ENCODE measurements around the gene PLCL1. TPM values are rescaled to one million over a fixed set of nuclear protein-coding genes. Genes with fewer than 3 reads are reported as not detected.

Gene PLCL1
- total RNA-seq, 4 donors from 2014 or later = 0.34 to 4.2 (median 1.2) TPM

DNA sequence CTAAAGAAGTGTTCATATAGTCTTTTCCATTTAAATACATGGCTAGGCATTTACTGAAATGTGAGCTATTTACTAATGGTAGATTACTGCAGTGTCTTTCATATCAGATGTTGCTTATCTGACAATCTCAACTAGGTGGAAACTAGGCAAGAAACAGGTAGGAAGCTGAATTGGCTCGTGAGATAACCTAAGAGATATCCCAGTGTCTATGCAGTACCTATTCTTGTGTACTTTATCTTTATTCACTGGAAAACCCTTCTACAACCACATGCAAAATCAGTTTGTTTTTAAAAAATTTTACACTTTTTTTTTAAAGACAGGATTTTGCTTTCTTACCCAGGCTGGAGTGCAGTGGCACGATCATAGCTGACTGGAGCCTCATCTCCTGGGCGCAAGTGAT is 63.8 kb downstream of the PLCL1 start:
- WGBS, 2 donors = 78 to 90% methylated on average over 3 of the region's 3 CpGs
- H3K36me3 ChIP-seq = no peaks in the 10 kb centered on the region
- no peak for DNase-seq
- intact Hi-C loops (cut with DNase I) = no loop called here
- H3K9me3 ChIP-seq = no peaks in the 10 kb centered on the region
- no peak overlapping the region for H3K27ac ChIP-seq
- no peaks in the 10 kb centered on the region for H3K27me3 ChIP-seq
- H3K4me1 ChIP-seq = no peaks in the 10 kb centered on the region
- H3K4me3 ChIP-seq = no peak overlapping the region
- TF ChIP-seq POLR2A (IDR thresholded peaks at IDR 0.05) = no peak
- TF ChIP-seq CTCF (IDR thresholded peaks at IDR 0.05) = no peak

- 76% methylated on average over 2 of the region's 2 CpGs for WGBS, 2 donors
Measured at GRCh38 chr2:197869041-197869440, 64.6 kb downstream of the PLCL1 start.

GRCh38 chr2:197869501-197870111 is 65.2 kb downstream of the PLCL1 start:
- no peak for DNase-seq
- no peaks in the 10 kb centered on the region for H3K4me1 ChIP-seq
- no peak overlapping the region for H3K4me3 ChIP-seq
- WGBS, 2 donors = 60 to 65% methylated on average over 8 of the region's 8 CpGs
- H3K36me3 ChIP-seq = no peaks in the 10 kb centered on the region
- no peaks in the 10 kb centered on the region for H3K9me3 ChIP-seq
- TF ChIP-seq CTCF (IDR thresholded peaks at IDR 0.05) (no peak), POLR2A (IDR thresholded peaks at IDR 0.05) (no peak)
- no peaks in the 10 kb centered on the region for H3K27me3 ChIP-seq
- intact Hi-C loops (cut with DNase I) = no loop called here
- H3K27ac ChIP-seq = no peak overlapping the region

More at GRCh38 chr2:197869041-197869440, 64.6 kb downstream of the PLCL1 start:
- TF ChIP-seq POLR2A (IDR thresholded peaks at IDR 0.05) (no peak), CTCF (IDR thresholded peaks at IDR 0.05) (no peak)
- H3K4me1 ChIP-seq = no peaks in the 10 kb centered on the region
- H3K36me3 ChIP-seq = no peaks in the 10 kb centered on the region
- H3K27ac ChIP-seq = no peak overlapping the region
- DNase-seq = no peak
- intact Hi-C loops (cut with DNase I) = no loop called here
- no peaks in the 10 kb centered on the region for H3K27me3 ChIP-seq
- no peaks in the 10 kb centered on the region for H3K9me3 ChIP-seq
- H3K4me3 ChIP-seq = no peak overlapping the region

DNA sequence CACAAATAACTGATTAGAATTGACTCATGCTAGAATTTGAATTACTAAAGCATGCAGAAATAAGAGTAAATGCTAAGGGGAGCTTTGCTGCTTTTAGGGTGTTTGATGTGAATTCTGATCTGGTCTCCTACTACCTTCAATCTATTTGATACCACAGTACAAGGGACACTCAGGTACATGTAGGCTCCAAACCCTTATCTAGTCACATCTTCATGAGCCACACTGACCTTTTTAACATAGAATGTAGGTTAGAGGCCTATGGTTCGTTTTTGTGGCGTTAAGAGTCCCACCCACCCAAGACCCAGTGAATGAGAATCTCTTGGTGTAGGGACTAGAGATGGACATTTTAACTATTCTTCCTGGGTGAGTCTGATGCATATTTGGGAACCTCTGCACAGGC is 65.7 kb downstream of the PLCL1 start:
- Histone ChIP-seq H3K27ac (no peak overlapping the region), H3K4me3 (no peak overlapping the region), H3K4me1 (no peaks in the 10 kb centered on the region), H3K9me3 (no peaks in the 10 kb centered on the region), H3K36me3 (no peaks in the 10 kb centered on the region), H3K27me3 (no peaks in the 10 kb centered on the region)
- WGBS, 2 donors = 86% methylated on average over 1 to 2 of the region's 2 CpGs
- no peak for DNase-seq
- intact Hi-C loops (cut with DNase I) = no loop called here
- TF ChIP-seq CTCF (IDR thresholded peaks at IDR 0.05) = no peak

DNA sequence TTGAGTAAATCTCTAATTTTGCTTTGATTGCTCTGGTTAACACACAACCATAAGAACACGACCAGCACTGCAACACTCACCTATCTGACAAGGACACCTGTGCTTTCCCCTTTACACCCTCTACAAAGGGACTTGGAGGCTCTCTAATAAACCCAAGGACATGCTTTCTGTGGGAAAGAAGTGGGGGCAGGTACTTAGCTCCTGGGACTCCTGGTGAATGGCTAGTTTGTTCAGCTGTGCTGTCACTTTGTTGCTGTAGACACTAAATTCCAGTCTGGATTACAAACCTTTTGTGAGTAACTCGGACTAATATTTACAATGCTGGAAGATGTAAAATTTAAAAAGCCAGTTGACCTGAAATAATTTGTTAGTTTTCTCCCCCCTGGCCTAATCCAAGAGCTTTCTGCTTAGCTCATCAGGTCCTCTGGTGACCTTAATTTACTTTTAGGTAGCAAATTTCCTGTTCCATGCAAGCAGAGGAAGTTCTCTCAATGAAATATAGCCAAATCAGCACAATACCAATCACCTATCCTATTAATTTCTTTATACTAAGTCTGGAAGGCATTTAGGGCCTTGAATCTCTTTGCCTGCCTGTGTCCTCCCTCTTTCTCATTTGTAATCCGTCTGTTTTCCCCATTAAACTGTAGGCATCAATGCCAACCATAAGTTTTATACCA is 67.5 kb downstream of the PLCL1 start:
- Histone ChIP-seq H3K27me3 (no peaks in the 10 kb centered on the region), H3K27ac (no peak overlapping the region), H3K4me3 (no peak overlapping the region), H3K36me3 (no peaks in the 10 kb centered on the region), H3K4me1 (no peaks in the 10 kb centered on the region), H3K9me3 (no peaks in the 10 kb centered on the region)
- TF ChIP-seq CTCF (IDR thresholded peaks at IDR 0.05) = no peak
- intact Hi-C loops (cut with DNase I) = no loop called here
- 41 to 59% methylated on average over 3 of the region's 3 CpGs for WGBS, 2 donors
- DNase-seq = no peak

Measured in esophagus squamous epithelium (tissue), 5 donors.